Lung (tissue), 12 donors: ENCODE data around the gene FCMR. TPM values are rescaled to one million over a fixed set of nuclear protein-coding genes. Genes with fewer than 3 reads are reported as not detected.

Source experiments
- ATAC-seq: fragments of 200-7000 bp; cut with Tn5 transposase; one replicate; pipeline ENCODE4 v1.9.1; 2020; ENCODE audit warnings: moderate number of reproducible peaks; ENCODE audit not compliant: insufficient read depth, low FRiP score
- DNase-seq, 3 donors: peaks; one replicate each; pipeline ENCODE4 v3.0.0-alpha.2; 2013 to 2017
- H3K27ac ChIP-seq, 2 donors: one replicate each; pipeline ENCODE4 v1.5.1; 2013; ENCODE audit warnings: mild to moderate bottlenecking in 2 of 2, moderate library complexity in 2 of 2, control low read depth in 1 of 2, inconsistent platforms in 1 of 2, low read depth in 1 of 2, low read length in 1 of 2
- H3K27me3 ChIP-seq, 3 donors: one replicate each; pipeline ENCODE4 v1.5.1; 2013; ENCODE audit warnings: low read length in 2 of 3; ENCODE audit not compliant: control insufficient read depth in 3 of 3, insufficient read depth in 3 of 3
- H3K36me3 ChIP-seq, 4 donors: one replicate each; pipeline ENCODE4 v1.5.1; 2013; ENCODE audit warnings: low read length in 4 of 4, mild to moderate bottlenecking in 1 of 4, moderate library complexity in 1 of 4; ENCODE audit not compliant: control insufficient read depth in 4 of 4, insufficient read depth in 4 of 4
- H3K4me1 ChIP-seq, 5 donors: one replicate each; pipeline ENCODE4 v1.5.1; 2013; ENCODE audit warnings: low read length in 5 of 5, mild to moderate bottlenecking in 2 of 5, moderate library complexity in 1 of 5; ENCODE audit not compliant: control insufficient read depth in 5 of 5, insufficient read depth in 5 of 5
- H3K4me3 ChIP-seq: one replicate; pipeline ENCODE4 v1.5.1; 2013; ENCODE audit warnings: mild to moderate bottlenecking, control low read depth, moderate library complexity
- H3K9ac ChIP-seq, 2 donors: one replicate each; pipeline ENCODE4 v1.5.1; 2013; ENCODE audit warnings: low read length in 2 of 2, control low read depth in 1 of 2; ENCODE audit not compliant: insufficient read depth in 1 of 2
- H3K9me3 ChIP-seq, 4 donors: one replicate each; pipeline ENCODE4 v1.5.1; 2013; ENCODE audit warnings: low read length in 3 of 4, mild to moderate bottlenecking in 1 of 4, moderate library complexity in 1 of 4; ENCODE audit not compliant: control insufficient read depth in 4 of 4, insufficient read depth in 3 of 4
- WGBS, 2 donors: extraction: QIAGEN DNeasy Blood & Tissue Kit; methylation state at CpG; one replicate each; pipeline ENCODE4 v1.1.7; 2013; 5-methylcytosine and 5-hydroxymethylcytosine counted together
- polyA plus RNA-seq, 2 donors: library from polyadenylated mRNA; stranded (reverse); fragments of 200-250 nt; gene quantifications; one replicate each; pipeline ENCODE4 v1.2.1, GENCODE V29; 2013
- total RNA-seq, 2 donors: library from RNA; depleted of rRNA in 1 of 2; stranded (reverse); fragments of >200 nt in 1 of 2; gene quantifications; one replicate each; pipeline ENCODE4 v1.2.1, GENCODE V29; 2014 to 2021
- TF ChIP-seq, protein P1 (sequence below): IDR thresholded peaks from 2 replicates; pipeline ENCODE4 v1.5.1; 2012; ENCODE audit warnings: mild to moderate bottlenecking; ENCODE audit errors: control extremely low read depth, extremely low read depth
- donor health status: control.
- donor health status: control.
- donor health status: Bipolar disorder and iron deficiency.
- donor health status: healthy.
- donor health status: DM: yes; HTN: yes; CAD: no.

The FCMR gene
- total and polyA plus RNA-seq, 4 donors = 3.6 to 13.3 (median 9.5) TPM

GRCh38 chr1:206945779-206946178 is 24.0 kb upstream of the FCMR start:
- no peak for ATAC-seq
- H3K27me3 ChIP-seq = no peaks in the 10 kb centered on the region
- no peaks in the 10 kb centered on the region for H3K36me3 ChIP-seq

GRCh38 chr1:206944703-206945102 is 23.0 kb upstream of the FCMR start:
- H3K4me1 ChIP-seq = peaks cover 0 to 6% (median 0%) of the 10 kb centered on the region in 5 donors
- TF ChIP-seq, protein P1, sequence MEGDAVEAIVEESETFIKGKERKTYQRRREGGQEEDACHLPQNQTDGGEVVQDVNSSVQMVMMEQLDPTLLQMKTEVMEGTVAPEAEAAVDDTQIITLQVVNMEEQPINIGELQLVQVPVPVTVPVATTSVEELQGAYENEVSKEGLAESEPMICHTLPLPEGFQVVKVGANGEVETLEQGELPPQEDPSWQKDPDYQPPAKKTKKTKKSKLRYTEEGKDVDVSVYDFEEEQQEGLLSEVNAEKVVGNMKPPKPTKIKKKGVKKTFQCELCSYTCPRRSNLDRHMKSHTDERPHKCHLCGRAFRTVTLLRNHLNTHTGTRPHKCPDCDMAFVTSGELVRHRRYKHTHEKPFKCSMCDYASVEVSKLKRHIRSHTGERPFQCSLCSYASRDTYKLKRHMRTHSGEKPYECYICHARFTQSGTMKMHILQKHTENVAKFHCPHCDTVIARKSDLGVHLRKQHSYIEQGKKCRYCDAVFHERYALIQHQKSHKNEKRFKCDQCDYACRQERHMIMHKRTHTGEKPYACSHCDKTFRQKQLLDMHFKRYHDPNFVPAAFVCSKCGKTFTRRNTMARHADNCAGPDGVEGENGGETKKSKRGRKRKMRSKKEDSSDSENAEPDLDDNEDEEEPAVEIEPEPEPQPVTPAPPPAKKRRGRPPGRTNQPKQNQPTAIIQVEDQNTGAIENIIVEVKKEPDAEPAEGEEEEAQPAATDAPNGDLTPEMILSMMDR = no peak
- 62 to 79% methylated on average over 5 of the region's 5 CpGs for WGBS, 2 donors
- H3K27ac ChIP-seq = no peak overlapping the region
- H3K4me3 ChIP-seq = no peak overlapping the region
- H3K27me3 ChIP-seq = no peaks in the 10 kb centered on the region
- no peak overlapping the region for H3K9ac ChIP-seq
- DNase-seq (no peak), ATAC-seq (no peak)
- H3K9me3 ChIP-seq = no peaks in the 10 kb centered on the region
- H3K36me3 ChIP-seq = no peaks in the 10 kb centered on the region

More at GRCh38 chr1:206945779-206946178, 24.0 kb upstream of the FCMR start:
- peak overlapping the region in 1 of 2 donors; percentile 66 for H3K27ac ChIP-seq
- 69 to 94% methylated on average over 4 of the region's 4 CpGs for WGBS, 2 donors
- TF ChIP-seq, protein P1 = no peak
- H3K4me3 ChIP-seq = peak overlapping the region; percentile 40
- H3K4me1 ChIP-seq = peaks cover 0 to 6% (median 0%) of the 10 kb centered on the region in 5 donors
- H3K9ac ChIP-seq = no peak overlapping the region
- no peaks in the 10 kb centered on the region for H3K9me3 ChIP-seq
- no peak for DNase-seq

DNA sequence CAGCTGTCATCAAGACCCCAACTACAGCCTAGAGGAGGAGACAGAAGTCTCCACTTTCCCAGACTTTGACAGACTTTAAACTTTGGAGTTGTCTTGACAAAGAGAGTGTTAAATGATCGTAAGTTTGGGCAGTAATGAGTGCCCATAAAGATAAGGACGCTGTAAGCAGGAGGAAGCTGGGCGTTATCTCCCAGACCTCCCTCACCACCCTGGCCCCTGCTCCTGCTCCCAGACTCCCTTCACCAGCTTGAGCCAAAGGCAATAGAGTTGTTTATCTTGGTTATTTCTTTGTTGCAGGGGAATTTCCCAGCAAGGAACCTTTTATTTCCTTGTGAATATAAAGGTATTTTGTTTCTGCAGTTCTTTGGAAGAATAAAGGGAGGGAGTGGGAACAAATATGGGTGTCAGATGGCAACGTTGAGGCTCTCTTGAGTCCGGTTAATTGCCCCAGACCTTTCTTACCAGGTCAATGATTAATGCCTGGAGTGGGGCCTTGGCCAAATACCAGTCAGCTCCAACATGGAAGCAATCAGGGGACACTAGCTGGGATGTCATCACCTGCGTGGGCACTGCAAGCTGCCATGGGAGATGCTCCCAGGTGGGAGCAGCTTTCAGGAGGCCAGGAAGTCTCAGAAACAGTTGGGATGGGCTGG is 20.2 kb upstream of the FCMR start:
- DNase-seq (peak in 1 of 3 donors; percentile 25), ATAC-seq (no peak)
- peaks cover 0 to 6% (median 0%) of the 10 kb centered on the region in 5 donors for H3K4me1 ChIP-seq
- TF ChIP-seq, protein P1 = no peak
- no peaks in the 10 kb centered on the region for H3K36me3 ChIP-seq
- H3K27me3 ChIP-seq = no peaks in the 10 kb centered on the region
- WGBS, 2 donors = 35 to 67% methylated on average over 6 of the region's 6 CpGs
- no peak overlapping the region for H3K9ac ChIP-seq
- no peaks in the 10 kb centered on the region for H3K9me3 ChIP-seq
- no peak overlapping the region for H3K4me3 ChIP-seq
- H3K27ac ChIP-seq = no peak overlapping the region

DNA sequence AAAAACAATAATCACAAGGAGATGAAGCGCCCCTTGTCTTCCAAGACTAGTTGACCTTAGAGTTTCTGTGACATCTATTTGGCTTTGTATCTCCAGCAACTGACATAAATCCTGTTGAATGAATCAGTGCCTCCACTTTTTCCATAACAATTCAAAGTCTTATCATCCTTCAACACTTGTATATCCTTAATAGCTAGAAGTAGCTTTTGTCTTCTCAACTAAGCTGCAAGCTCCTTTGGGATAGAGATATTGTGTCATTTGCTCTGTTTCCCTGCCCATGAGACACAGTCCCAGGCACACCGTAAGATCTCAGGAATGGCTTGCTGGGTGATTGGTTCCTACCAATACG is 18.8 kb upstream of the FCMR start:
- ATAC-seq (no peak), DNase-seq (no peak)
- no peak overlapping the region for H3K27ac ChIP-seq
- TF ChIP-seq, protein P1 = no peak
- no peak overlapping the region for H3K4me3 ChIP-seq
- no peaks in the 10 kb centered on the region for H3K9me3 ChIP-seq
- peaks cover 0 to 6% (median 0%) of the 10 kb centered on the region in 5 donors for H3K4me1 ChIP-seq
- no peaks in the 10 kb centered on the region for H3K36me3 ChIP-seq
- WGBS, 2 donors = 93 to 94% methylated on average over 3 of the region's 3 CpGs
- H3K9ac ChIP-seq = no peak overlapping the region
- H3K27me3 ChIP-seq = no peaks in the 10 kb centered on the region
